HS-5 (cell line): ENCODE data around the gene ISOC2.
"Not testable (repeated sequence)": the region's sequence is repeated elsewhere in the genome, so short reads cannot be mapped to it uniquely, and the experiment has no call there.

Experiments
- DNase-seq: peaks from one replicate; pipeline ENCODE4 v3.0.0-alpha.2; 2012; ENCODE audit warnings: low read depth

Gene ISOC2

DNA sequence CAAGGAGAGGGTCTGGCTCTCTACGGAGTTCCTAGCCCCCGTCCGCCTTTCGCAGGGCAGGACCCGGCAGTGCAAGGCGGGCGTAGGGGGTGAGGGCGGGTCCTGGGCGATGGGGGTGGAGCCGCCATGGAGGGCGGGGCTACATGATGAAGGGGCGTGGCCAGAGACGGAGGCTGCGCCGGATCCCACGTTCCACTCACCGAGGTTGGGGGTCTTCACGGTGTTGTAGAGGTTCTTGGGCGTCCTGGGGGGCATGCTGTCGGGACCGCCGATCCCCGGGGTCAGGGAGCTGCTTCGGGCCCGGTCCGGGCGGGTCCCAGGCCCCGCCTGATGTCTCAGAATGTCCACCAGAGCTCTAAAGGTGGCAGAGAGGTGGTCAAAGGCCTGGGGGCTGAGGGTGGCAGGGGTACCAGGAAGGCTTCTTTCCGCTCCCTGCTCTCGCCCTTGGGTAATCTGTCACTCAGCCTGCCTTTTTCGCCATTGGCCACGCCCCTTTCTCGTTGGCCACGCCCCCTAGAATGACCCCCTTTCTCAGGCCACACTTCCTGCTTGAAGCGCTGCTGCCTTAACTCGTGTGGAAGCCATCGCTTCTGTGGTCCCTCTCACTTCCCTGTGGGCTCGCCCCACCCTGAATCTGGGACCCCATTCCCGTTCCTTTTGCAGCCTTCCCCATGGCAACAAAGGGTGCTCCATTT lies 20.9 kb downstream of the ISOC2 start:
- no peak for DNase-seq

DNA sequence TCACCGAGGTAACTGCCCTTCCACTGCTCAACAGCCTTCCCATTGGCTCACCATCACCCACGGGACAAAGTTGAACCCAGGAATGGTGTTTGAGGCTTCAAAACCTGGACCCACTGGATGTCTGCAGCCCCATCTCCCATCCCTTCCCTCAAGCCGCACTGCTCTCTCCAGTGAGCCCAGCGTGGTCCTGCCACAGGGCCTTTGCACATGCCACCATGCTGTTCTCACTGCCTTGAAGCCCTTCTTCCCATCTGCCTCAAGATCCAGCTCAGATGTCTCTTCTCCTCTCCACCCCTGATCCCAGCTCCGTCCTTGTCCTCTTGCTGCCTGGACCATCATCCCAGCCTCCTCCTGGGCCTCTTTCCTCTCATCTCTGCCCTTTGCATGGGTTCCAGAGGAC lies 22.4 kb downstream of the ISOC2 start:
- no peak for DNase-seq

DNA sequence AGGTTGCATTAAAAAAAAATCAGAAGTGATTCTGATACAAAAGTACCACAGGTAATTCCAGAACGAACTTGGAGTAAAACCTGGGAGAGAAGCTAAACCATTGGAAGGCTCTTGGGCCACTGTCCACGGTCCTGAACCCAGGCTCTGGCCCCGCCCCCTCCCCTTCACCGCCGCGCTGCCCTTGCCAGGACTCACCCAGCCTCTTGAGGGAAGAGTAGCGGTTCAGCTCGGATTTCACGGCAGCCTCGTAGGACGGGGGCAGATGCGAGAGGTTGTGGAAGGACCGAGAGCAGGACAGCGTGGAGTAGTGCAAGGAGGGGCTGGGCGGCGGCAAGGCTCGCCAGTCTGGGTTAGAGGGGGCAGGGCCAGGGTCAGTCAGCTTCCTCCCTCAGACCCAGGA lies 24.0 kb downstream of the ISOC2 start:
- DNase-seq, result no peak

DNA sequence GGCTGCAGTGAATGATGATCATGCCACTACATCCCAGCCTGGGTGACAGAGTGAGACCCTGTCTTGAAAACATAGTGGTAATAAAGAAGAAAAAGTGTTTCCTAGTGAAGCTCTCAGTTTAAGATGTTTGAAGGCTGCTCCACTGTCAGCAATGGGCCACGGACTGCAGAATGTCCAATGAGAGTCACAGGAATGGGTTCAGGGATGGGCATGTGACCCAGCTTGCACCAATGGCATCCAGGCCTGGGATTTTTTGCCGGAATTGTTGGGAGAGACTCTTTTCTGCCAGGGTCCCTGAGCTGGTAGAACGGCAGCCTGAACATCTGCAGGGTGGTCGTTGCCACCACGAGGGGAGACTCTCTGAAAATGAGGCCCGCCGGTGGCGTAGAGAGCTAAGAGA lies 24.6 kb downstream of the ISOC2 start:
- no peak for DNase-seq

DNA sequence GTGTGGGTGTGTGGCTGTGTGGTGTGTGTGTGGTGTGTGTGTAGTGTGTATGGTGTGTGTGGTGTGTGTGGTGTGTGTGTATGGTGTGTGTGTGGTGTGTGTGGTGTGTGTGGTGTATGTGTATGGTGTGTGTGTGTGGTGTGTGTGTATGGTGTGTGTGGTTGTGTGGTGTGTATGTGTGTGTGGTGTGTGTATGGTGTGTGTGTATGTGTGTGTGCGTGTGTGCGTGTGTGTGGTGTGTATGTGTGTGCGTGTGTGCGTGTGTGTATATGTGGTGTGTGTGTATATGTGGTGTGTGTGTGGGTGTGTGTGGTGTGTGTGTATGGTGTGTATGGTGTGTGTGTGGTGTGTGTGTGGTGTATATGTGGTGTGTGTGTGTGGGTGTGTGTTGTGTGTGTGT lies 26.4 kb downstream of the ISOC2 start:
- no peak for DNase-seq

GRCh38 chr19:55434356-55434919 lies 27.0 kb downstream of the ISOC2 start:
- DNase-seq, result no peak

GRCh38 chr19:55433292-55433691 lies 28.1 kb downstream of the ISOC2 start:
- no peak for DNase-seq

DNA sequence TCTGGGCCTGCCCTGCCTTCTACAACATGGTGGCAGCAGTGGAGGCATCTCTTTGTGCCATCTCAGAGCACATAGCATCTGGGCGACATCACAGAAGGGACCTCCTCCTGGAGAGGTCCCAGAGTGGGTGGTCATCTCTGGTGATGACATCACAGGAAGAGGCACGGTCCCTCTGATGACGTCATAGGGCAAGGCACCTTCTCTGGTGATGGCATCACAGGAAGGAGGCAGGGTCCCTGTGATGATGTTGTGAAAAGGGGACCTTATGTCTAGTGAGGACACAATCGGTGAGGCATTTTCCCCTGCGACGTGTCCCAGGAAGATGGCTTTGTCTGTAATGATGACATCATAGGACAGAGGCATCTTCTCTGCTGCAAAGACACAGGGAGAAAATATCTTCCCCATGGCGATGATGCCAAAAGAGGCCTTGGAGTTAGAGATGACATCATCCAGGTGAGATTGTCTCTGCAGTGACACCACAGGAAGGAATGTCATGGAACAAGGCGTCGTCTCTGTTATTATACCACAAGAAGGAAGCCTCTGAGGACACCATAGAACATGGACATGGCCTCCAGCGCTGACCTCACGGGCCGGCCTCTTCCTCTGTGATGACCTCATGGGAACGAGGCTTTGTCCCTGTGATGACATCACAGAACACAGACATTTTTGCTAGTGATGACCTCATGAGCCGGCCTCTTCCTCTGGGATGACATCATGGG lies 29.0 kb downstream of the ISOC2 start:
- no peak for DNase-seq

GRCh38 chr19:55431183-55431582 lies 30.3 kb downstream of the ISOC2 start:
- no peak for DNase-seq

DNA sequence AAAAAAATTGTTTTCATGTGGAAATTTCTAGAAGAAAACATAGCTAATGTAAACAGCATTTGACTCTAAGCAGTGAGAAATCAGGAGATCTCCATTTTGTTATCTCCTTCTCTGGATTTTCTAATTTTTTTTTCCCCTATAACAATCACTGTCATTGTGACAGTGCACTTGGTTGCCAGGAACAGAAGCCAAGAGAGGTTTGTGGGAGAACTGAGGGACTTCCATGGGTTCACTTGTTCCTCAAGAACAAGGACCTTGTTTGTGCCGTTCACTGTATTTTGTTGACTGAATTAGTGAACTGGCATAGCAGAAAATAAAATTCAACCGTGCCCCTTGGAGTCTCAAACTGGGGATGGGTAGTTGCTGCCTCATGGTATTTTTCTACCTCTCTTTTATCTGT lies 35.4 kb downstream of the ISOC2 start:
- DNase-seq, result no peak

DNA sequence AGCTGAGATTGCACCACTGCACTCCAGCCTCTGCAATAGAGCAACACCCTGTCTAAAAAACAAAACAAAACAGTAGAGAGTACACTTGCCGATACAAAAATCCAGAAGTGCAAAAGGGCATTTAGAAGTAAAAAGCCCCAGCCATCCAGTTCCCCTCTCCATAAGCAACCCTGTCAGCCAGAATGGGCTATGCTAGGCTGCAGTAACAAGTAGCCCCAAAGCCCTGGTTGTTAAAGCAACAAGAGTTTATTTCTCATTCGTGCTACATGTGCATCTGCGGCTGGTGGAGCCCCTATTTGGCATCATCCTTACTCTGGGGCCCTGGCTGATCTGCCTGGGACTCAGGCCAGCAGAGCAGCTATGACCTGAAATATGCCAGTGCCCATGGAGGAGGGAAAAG lies 36.9 kb downstream of the ISOC2 start:
- DNase-seq, result no peak

- no peak for DNase-seq
These were observed 38.0 kb downstream of the ISOC2 start for GRCh38 chr19:55423225-55424005.

- DNase-seq, result not testable (repeated sequence)
These were observed 40.2 kb downstream of the ISOC2 start for GRCh38 chr19:55421281-55421680.

GRCh38 chr19:55419624-55420236 lies 41.7 kb downstream of the ISOC2 start:
- no peak for DNase-seq

GRCh38 chr19:55419103-55419502 lies 42.3 kb downstream of the ISOC2 start:
- no peak for DNase-seq

- DNase-seq, result peak; percentile 60
These were observed 43.3 kb downstream of the ISOC2 start for GRCh38 chr19:55418185-55418584.

GRCh38 chr19:55410168-55410567 lies 51.3 kb downstream of the ISOC2 start:
- no peak for DNase-seq

- DNase-seq, result not testable (repeated sequence)
These were observed 52.3 kb downstream of the ISOC2 start for GRCh38 chr19:55409179-55409578.

GRCh38 chr19:55408533-55408872 lies 52.9 kb downstream of the ISOC2 start:
- DNase-seq, result no peak

GRCh38 chr19:55407800-55408532 lies 53.5 kb downstream of the ISOC2 start:
- DNase-seq, result peak; percentile 97

DNA sequence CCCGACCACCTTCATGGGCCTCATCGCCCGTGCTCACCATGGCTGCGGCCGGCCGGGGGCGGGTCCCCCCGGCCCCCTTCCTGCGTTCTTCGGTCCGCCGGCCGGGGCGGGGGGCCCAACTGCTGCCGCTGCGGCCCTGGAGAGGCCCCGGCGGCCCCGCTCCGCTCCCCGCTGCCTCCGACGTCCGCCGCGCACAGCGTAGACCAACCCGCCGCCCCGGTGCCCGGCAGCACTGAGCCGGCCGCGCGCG lies 54.0 kb downstream of the ISOC2 start, which contains the start of gene UBE2S:
Gene UBE2S, minus strand, starts transcription at position 239 of the 250 bp plus-strand sequence. Its CDS starts 199 bp downstream, at position 40.
- DNase-seq, result not testable (repeated sequence)
